Adipocyte (in vitro differentiated cells): ENCODE data around the gene SRL.

Source experiments
- DNase-seq: peaks from one replicate; pipeline ENCODE4 v3.0.0-alpha.2; 2015; ENCODE audit warnings: low read depth
- H3K27me3 ChIP-seq: replicated peaks from 2 replicates; pipeline ENCODE4 v1.7.0; 2013; ENCODE audit warnings: mild to moderate bottlenecking, low read length, moderate library complexity; ENCODE audit not compliant: control insufficient read depth, insufficient read depth
- H3K36me3 ChIP-seq: 2 replicates; pipeline ENCODE4 v1.7.0; 2013; ENCODE audit warnings: low read length, mild to moderate bottlenecking, moderate library complexity; ENCODE audit not compliant: control insufficient read depth, insufficient read depth, severe bottlenecking
- H3K4me1 ChIP-seq: 2 replicates; pipeline ENCODE4 v1.7.0; 2013; ENCODE audit warnings: mild to moderate bottlenecking, low read length, moderate library complexity; ENCODE audit not compliant: control insufficient read depth, insufficient read depth
- H3K4me3 ChIP-seq: 2 replicates; pipeline ENCODE4 v1.7.0; 2013; ENCODE audit warnings: mild to moderate bottlenecking, low read length, moderate library complexity
- H3K9ac ChIP-seq: 2 replicates; pipeline ENCODE4 v1.7.0; 2013; ENCODE audit warnings: mild to moderate bottlenecking, low read length, moderate library complexity
- H3K9me3 ChIP-seq: 2 replicates; pipeline ENCODE4 v1.7.0; 2013; ENCODE audit warnings: mild to moderate bottlenecking, low read length, moderate library complexity; ENCODE audit not compliant: control insufficient read depth

Gene SRL

GRCh38 chr16:4152267-4152666, 89.6 kb downstream of the SRL start:
- no peak overlapping the region for H3K9ac ChIP-seq
- no peaks in the 10 kb centered on the region for H3K36me3 ChIP-seq
- H3K4me1 ChIP-seq = no peaks in the 10 kb centered on the region
- H3K9me3 ChIP-seq = no peaks in the 10 kb centered on the region
- H3K27me3 ChIP-seq = peaks cover 11% of the 10 kb centered on the region
- no peak overlapping the region for H3K4me3 ChIP-seq
- DNase-seq = no peak

DNA sequence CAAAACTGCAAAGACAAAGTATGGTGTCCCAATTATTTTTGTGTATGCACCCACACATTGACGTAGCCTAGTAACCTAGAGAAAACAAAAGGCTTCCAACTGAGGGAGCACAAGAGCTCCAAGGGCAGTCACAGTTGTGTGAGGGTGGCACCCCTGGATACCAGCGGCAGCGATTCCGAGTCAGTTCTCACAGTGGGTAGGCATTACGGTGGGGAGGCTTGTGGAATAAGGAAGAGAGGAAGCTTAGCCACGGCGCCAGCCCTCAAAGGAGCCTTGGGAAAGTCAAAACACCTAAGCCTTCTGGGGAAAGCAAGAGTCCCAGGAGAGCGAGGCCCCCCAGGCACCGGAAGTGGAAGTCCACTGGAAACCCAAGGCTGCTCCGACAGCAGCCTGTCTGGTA, 94.6 kb downstream of the SRL start:
- Histone ChIP-seq H3K4me1 (no peaks in the 10 kb centered on the region), H3K9ac (no peak overlapping the region), H3K27me3 (peaks cover 8% of the 10 kb centered on the region), H3K36me3 (no peaks in the 10 kb centered on the region), H3K4me3 (no peak overlapping the region), H3K9me3 (no peaks in the 10 kb centered on the region)
- DNase-seq = no peak

DNA sequence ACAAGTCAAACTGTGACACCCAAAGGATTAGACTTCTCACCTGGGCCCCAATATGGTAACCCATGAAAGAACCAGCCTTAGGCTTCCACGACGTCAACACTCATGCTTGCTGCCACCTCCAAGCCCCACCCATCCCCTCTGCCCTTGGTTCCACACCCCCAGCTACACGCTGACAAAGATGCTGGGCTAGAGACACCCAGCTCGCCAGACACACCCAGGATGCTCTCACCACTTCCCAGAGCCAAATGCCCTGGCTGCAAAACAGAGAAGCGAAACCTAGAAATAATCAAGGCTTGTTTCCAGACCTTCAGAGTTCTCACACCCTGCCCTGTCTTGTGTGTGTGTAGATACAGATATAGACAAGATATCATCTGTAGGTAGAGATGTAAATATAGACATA, 99.6 kb downstream of the SRL start:
- Histone ChIP-seq H3K4me3 (no peak overlapping the region), H3K27me3 (peaks cover 5% of the 10 kb centered on the region), H3K36me3 (no peaks in the 10 kb centered on the region), H3K9me3 (peaks cover 10% of the 10 kb centered on the region), H3K9ac (no peak overlapping the region), H3K4me1 (no peaks in the 10 kb centered on the region)
- no peak for DNase-seq

DNA sequence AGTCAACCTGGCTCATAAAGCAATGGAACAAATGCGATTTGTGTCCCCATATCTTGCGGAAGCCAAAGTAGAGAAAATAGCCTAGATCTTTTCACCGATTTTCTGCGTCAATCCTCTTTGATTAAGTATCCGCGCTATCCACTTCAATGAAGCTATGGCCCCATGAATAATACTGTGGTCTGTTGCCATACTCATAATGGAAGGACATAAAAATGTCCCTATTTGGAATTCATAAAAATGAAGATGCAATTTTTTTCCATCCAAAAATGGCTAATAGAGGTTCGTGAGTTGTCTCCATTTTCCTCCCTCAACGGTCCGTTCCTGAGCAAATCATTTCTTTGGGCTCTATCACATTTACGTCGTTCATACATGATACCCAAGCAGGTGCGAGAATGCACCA, 100.3 kb downstream of the SRL start:
- no peak overlapping the region for H3K9ac ChIP-seq
- no peaks in the 10 kb centered on the region for H3K36me3 ChIP-seq
- no peak overlapping the region for H3K4me3 ChIP-seq
- no peak for DNase-seq
- peaks cover 10% of the 10 kb centered on the region for H3K9me3 ChIP-seq
- H3K27me3 ChIP-seq = peaks cover 4% of the 10 kb centered on the region
- no peaks in the 10 kb centered on the region for H3K4me1 ChIP-seq

DNA sequence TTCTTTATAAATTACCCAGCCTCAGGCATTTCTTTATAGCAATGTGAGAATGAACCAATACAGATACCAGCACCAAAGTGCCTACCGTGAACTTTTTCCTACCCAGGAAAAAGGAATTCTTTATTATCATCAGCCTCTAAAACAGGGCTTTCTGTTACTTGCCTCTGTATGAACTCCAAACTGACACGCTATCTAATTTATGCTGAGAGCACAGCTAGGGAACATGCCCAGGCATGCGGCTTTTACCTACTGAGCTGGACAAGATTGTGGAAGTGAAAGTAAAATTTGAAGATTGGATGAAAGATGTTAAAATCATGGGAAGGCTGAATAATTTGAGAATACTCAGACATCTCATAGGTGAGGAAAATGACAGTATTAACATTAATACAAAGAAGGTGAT, 101.2 kb downstream of the SRL start:
- Histone ChIP-seq H3K9me3 (peaks cover 10% of the 10 kb centered on the region), H3K36me3 (no peaks in the 10 kb centered on the region), H3K27me3 (peaks cover 6% of the 10 kb centered on the region), H3K4me3 (no peak overlapping the region), H3K4me1 (no peaks in the 10 kb centered on the region), H3K9ac (no peak overlapping the region)
- DNase-seq = peak; percentile 5

GRCh38 chr16:4139968-4140367, 101.9 kb downstream of the SRL start:
- Histone ChIP-seq H3K9ac (no peak overlapping the region), H3K9me3 (peaks cover 10% of the 10 kb centered on the region), H3K27me3 (peaks cover 9% of the 10 kb centered on the region), H3K4me3 (no peak overlapping the region), H3K36me3 (no peaks in the 10 kb centered on the region), H3K4me1 (no peaks in the 10 kb centered on the region)
- no peak for DNase-seq
